Lung (tissue), 12 donors: ENCODE measurements around the gene DNMT3A. TPM values are rescaled to one million over a fixed set of nuclear protein-coding genes. Genes with fewer than 3 reads are reported as not detected.

Experiments
- ATAC-seq: fragments of 200-7000 bp; cut with Tn5 transposase; one replicate; pipeline ENCODE4 v1.9.1; 2020; ENCODE audit warnings: moderate number of reproducible peaks; ENCODE audit not compliant: insufficient read depth, low FRiP score
- DNase-seq, 3 donors: peaks; one replicate each; pipeline ENCODE4 v3.0.0-alpha.2; 2013 to 2017
- H3K27ac ChIP-seq, 2 donors: one replicate each; pipeline ENCODE4 v1.5.1; 2013; ENCODE audit warnings: mild to moderate bottlenecking in 2 of 2, moderate library complexity in 2 of 2, control low read depth in 1 of 2, inconsistent platforms in 1 of 2, low read depth in 1 of 2, low read length in 1 of 2
- H3K27me3 ChIP-seq, 3 donors: one replicate each; pipeline ENCODE4 v1.5.1; 2013; ENCODE audit warnings: low read length in 2 of 3; ENCODE audit not compliant: control insufficient read depth in 3 of 3, insufficient read depth in 3 of 3
- H3K36me3 ChIP-seq, 4 donors: one replicate each; pipeline ENCODE4 v1.5.1; 2013; ENCODE audit warnings: low read length in 4 of 4, mild to moderate bottlenecking in 1 of 4, moderate library complexity in 1 of 4; ENCODE audit not compliant: control insufficient read depth in 4 of 4, insufficient read depth in 4 of 4
- H3K4me1 ChIP-seq, 5 donors: one replicate each; pipeline ENCODE4 v1.5.1; 2013; ENCODE audit warnings: low read length in 5 of 5, mild to moderate bottlenecking in 2 of 5, moderate library complexity in 1 of 5; ENCODE audit not compliant: control insufficient read depth in 5 of 5, insufficient read depth in 5 of 5
- H3K4me3 ChIP-seq: one replicate; pipeline ENCODE4 v1.5.1; 2013; ENCODE audit warnings: mild to moderate bottlenecking, control low read depth, moderate library complexity
- H3K9ac ChIP-seq, 2 donors: one replicate each; pipeline ENCODE4 v1.5.1; 2013; ENCODE audit warnings: low read length in 2 of 2, control low read depth in 1 of 2; ENCODE audit not compliant: insufficient read depth in 1 of 2
- H3K9me3 ChIP-seq, 4 donors: one replicate each; pipeline ENCODE4 v1.5.1; 2013; ENCODE audit warnings: low read length in 3 of 4, mild to moderate bottlenecking in 1 of 4, moderate library complexity in 1 of 4; ENCODE audit not compliant: control insufficient read depth in 4 of 4, insufficient read depth in 3 of 4
- WGBS, 2 donors: extraction: QIAGEN DNeasy Blood & Tissue Kit; methylation state at CpG; one replicate each; pipeline ENCODE4 v1.1.7; 2013; 5-methylcytosine and 5-hydroxymethylcytosine counted together
- polyA plus RNA-seq, 2 donors: library from polyadenylated mRNA; stranded (reverse); fragments of 200-250 nt; gene quantifications; one replicate each; pipeline ENCODE4 v1.2.1, GENCODE V29; 2013
- total RNA-seq, 2 donors: library from RNA; depleted of rRNA in 1 of 2; stranded (reverse); fragments of >200 nt in 1 of 2; gene quantifications; one replicate each; pipeline ENCODE4 v1.2.1, GENCODE V29; 2014 to 2021
- TF ChIP-seq, protein P1 (sequence below): IDR thresholded peaks from 2 replicates; pipeline ENCODE4 v1.5.1; 2012; ENCODE audit warnings: mild to moderate bottlenecking; ENCODE audit errors: control extremely low read depth, extremely low read depth
- donor health status: control.
- donor health status: control.
- donor health status: Bipolar disorder and iron deficiency.
- donor health status: healthy.
- donor health status: DM: yes; HTN: yes; CAD: no.

The DNMT3A gene
- total and polyA plus RNA-seq, 4 donors = 9.2 to 61.0 (median 26.9) TPM

DNA sequence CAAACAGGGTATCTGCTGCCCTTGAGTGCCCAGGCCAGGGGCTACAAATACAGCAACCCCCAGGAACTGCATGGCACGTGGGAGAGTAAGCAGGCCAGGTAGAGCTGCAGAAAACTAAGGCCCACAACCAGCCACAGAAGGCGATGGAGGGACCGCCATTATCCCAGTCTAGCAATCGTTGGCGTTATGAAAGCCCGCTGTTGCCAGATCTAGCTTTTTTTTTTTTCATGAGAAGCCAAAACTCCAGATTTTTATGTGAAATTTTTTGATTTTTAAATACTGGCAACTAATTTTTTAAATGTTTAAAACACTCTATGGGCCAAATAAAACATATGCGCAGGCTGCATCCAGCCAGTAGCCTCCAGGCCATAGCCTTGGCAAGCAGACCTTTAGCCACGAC is 59.8 kb downstream of the DNMT3A start:
- no peak overlapping the region for H3K4me3 ChIP-seq
- peak overlapping the region in 1 of 2 donors; percentile 15 for H3K27ac ChIP-seq
- no peaks in the 10 kb centered on the region for H3K27me3 ChIP-seq
- peaks cover 0 to 14% (median 3%) of the 10 kb centered on the region in 4 donors for H3K36me3 ChIP-seq
- no peaks in the 10 kb centered on the region for H3K9me3 ChIP-seq
- ATAC-seq (no peak), DNase-seq (no peak)
- H3K4me1 ChIP-seq = peaks cover 11 to 44% (median 13%) of the 10 kb centered on the region in 5 donors
- 91 to 92% methylated on average over 8 of the region's 8 CpGs for WGBS, 2 donors
- no peak overlapping the region for H3K9ac ChIP-seq
- TF ChIP-seq, protein P1, sequence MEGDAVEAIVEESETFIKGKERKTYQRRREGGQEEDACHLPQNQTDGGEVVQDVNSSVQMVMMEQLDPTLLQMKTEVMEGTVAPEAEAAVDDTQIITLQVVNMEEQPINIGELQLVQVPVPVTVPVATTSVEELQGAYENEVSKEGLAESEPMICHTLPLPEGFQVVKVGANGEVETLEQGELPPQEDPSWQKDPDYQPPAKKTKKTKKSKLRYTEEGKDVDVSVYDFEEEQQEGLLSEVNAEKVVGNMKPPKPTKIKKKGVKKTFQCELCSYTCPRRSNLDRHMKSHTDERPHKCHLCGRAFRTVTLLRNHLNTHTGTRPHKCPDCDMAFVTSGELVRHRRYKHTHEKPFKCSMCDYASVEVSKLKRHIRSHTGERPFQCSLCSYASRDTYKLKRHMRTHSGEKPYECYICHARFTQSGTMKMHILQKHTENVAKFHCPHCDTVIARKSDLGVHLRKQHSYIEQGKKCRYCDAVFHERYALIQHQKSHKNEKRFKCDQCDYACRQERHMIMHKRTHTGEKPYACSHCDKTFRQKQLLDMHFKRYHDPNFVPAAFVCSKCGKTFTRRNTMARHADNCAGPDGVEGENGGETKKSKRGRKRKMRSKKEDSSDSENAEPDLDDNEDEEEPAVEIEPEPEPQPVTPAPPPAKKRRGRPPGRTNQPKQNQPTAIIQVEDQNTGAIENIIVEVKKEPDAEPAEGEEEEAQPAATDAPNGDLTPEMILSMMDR = no peak

- TF ChIP-seq, protein P1 = no peak
- peak overlapping the region in 1 of 2 donors; percentile 15 for H3K27ac ChIP-seq
- WGBS, 2 donors = 78 to 88% methylated on average over 5 of the region's 5 CpGs
- no peak for ATAC-seq
- no peak overlapping the region for H3K9ac ChIP-seq
- peak; percentile 37 to 75 (median 68) for DNase-seq
- no peaks in the 10 kb centered on the region for H3K27me3 ChIP-seq
- H3K4me1 ChIP-seq = peaks cover 12 to 48% (median 16%) of the 10 kb centered on the region in 5 donors
- peaks cover 0 to 14% (median 3%) of the 10 kb centered on the region in 4 donors for H3K36me3 ChIP-seq
- no peaks in the 10 kb centered on the region for H3K9me3 ChIP-seq
- H3K4me3 ChIP-seq = no peak overlapping the region
Measured at GRCh38 chr2:25281522-25281921, 60.2 kb downstream of the DNMT3A start.

GRCh38 chr2:25280051-25280687 is 61.6 kb downstream of the DNMT3A start:
- no peak for ATAC-seq
- H3K4me1 ChIP-seq = peaks cover 12 to 51% (median 19%) of the 10 kb centered on the region in 5 donors

More at GRCh38 chr2:25280051-25280687, 61.6 kb downstream of the DNMT3A start:
- WGBS, 2 donors = 81 to 85% methylated on average over 10 of the region's 10 CpGs
- peaks cover 0 to 14% (median 3%) of the 10 kb centered on the region in 4 donors for H3K36me3 ChIP-seq
- no peaks in the 10 kb centered on the region for H3K9me3 ChIP-seq
- DNase-seq = no peak
- H3K4me3 ChIP-seq = no peak overlapping the region
- H3K9ac ChIP-seq = no peak overlapping the region
- TF ChIP-seq, protein P1 = no peak
- H3K27ac ChIP-seq = peak overlapping the region in 1 of 2 donors; percentile 72
- H3K27me3 ChIP-seq = no peaks in the 10 kb centered on the region
